Hepatocyte (in vitro differentiated cells): ENCODE data around the gene ZFHX3. TPM values are rescaled to one million over a fixed set of nuclear protein-coding genes. Genes with fewer than 3 reads are reported as not detected.

Source experiments
- DNase-seq: peaks from one replicate; pipeline ENCODE4 v3.0.0-alpha.2; 2016; ENCODE audit warnings: low spot score
- H2AFZ ChIP-seq: fragments of 200-600 bp; sonication (generic); 2 replicates; pipeline ENCODE4 v1.6.0; 2016; ENCODE audit warnings: antibody characterized with exemption, mild to moderate bottlenecking
- H3K27ac ChIP-seq: fragments of 200-600 bp; sonication (generic); 2 replicates; pipeline ENCODE4 v1.5.1; 2016; ENCODE audit warnings: mild to moderate bottlenecking
- H3K27me3 ChIP-seq: fragments of 200-600 bp; sonication (generic); 2 replicates; pipeline ENCODE4 v1.6.1; 2016
- H3K36me3 ChIP-seq: fragments of 200-600 bp; sonication (generic); replicated peaks from 2 replicates; pipeline ENCODE4 v1.5.1; 2016; ENCODE audit warnings: low read depth; ENCODE audit not compliant: insufficient read depth
- H3K4me1 ChIP-seq: fragments of 200-600 bp; sonication (generic); 2 replicates; pipeline ENCODE4 v1.5.1; 2016; ENCODE audit warnings: mild to moderate bottlenecking, moderate library complexity; ENCODE audit not compliant: insufficient read depth
- H3K4me2 ChIP-seq: fragments of 200-600 bp; sonication (generic); 2 replicates; pipeline ENCODE4 v1.6.0; 2016
- H3K4me3 ChIP-seq: fragments of 200-600 bp; sonication (generic); 2 replicates; pipeline ENCODE4 v1.5.1; 2016; ENCODE audit warnings: mild to moderate bottlenecking
- H3K79me2 ChIP-seq: fragments of 200-600 bp; sonication (generic); 2 replicates; pipeline ENCODE4 v1.6.0; 2017; ENCODE audit warnings: mild to moderate bottlenecking
- H3K9me2 ChIP-seq: fragments of 200-600 bp; sonication (generic); replicated peaks from 2 replicates; pipeline ENCODE4 v1.6.0; 2017; ENCODE audit warnings: mild to moderate bottlenecking; ENCODE audit not compliant: insufficient read depth
- H3K9me3 ChIP-seq: fragments of 200-600 bp; sonication (generic); 2 replicates; pipeline ENCODE4 v1.5.1; 2016; ENCODE audit warnings: low read depth, mild to moderate bottlenecking
- H4K20me1 ChIP-seq: fragments of 200-600 bp; sonication (generic); 2 replicates; pipeline ENCODE4 v1.6.0; 2016; ENCODE audit warnings: mild to moderate bottlenecking; ENCODE audit not compliant: insufficient read depth, poor library complexity, severe bottlenecking
- CTCF ChIP-seq: fragments of 200-600 bp; sonication (generic); IDR thresholded peaks from 2 replicates; pipeline ENCODE4 v1.5.1; 2016; ENCODE audit warnings: antibody characterized with exemption, mild to moderate bottlenecking; ENCODE audit not compliant: poor library complexity
- EZH2 ChIP-seq: fragments of 200-600 bp; sonication (generic); IDR thresholded peaks from 2 replicates; pipeline ENCODE4 v1.6.1; 2016; ENCODE audit warnings: antibody characterized with exemption, mild to moderate bottlenecking, borderline replicate concordance
- EZH2phosphoT487 ChIP-seq: fragments of 200-600 bp; sonication (generic); IDR thresholded peaks from one replicate; pipeline ENCODE4 v1.6.1; 2018; ENCODE audit warnings: antibody characterized with exemption, mild to moderate bottlenecking, low read depth, moderate library complexity; ENCODE audit not compliant: unreplicated experiment, severe bottlenecking
- WGBS: methylation state at CpG from one replicate; pipeline ENCODE4 v1.1.6; 2016; ENCODE audit warnings: low lambda C conversion rate; ENCODE audit errors: missing lambda C conversion rate; 5-methylcytosine and 5-hydroxymethylcytosine counted together
- polyA plus RNA-seq: library from polyadenylated mRNA; unstranded; fragments of >200 nt; fragmentation: Nextera tagmentation; extraction: Ambion mirVana; gene quantifications from 2 replicates; pipeline ENCODE4 v1.2.1, GENCODE V29; 2016
- total RNA-seq: library from RNA; depleted of rRNA; stranded (reverse); fragments of >200 nt; gene quantifications from 2 replicates; pipeline ENCODE4 v1.2.3, GENCODE V29; 2014

The ZFHX3 gene
- total and polyA plus RNA-seq, 2 experiments from 2014 or later = 6.4 to 11.6 TPM

GRCh38 chr16:72835086-72835485 lies 212.8 kb downstream of the ZFHX3 start:
- H3K9me3 ChIP-seq = no peaks in the 10 kb centered on the region
- H3K27me3 ChIP-seq = no peaks in the 10 kb centered on the region
- H3K9me2 ChIP-seq = no peaks in the 10 kb centered on the region
- no peak for DNase-seq
- peaks cover 26% of the 10 kb centered on the region for H3K79me2 ChIP-seq
- TF ChIP-seq EZH2 (no peak), CTCF (no peak), EZH2phosphoT487 (no peak)
- H4K20me1 ChIP-seq = no peaks in the 10 kb centered on the region
- H3K4me3 ChIP-seq = no peak overlapping the region
- H3K4me1 ChIP-seq = peaks cover 8% of the 10 kb centered on the region
- 89% methylated on average over 7 of the region's 7 CpGs for WGBS
- no peaks in the 10 kb centered on the region for H3K36me3 ChIP-seq
- no peak overlapping the region for H2AFZ ChIP-seq
- H3K27ac ChIP-seq = no peak overlapping the region
- no peak overlapping the region for H3K4me2 ChIP-seq

GRCh38 chr16:72834499-72834898 lies 213.4 kb downstream of the ZFHX3 start:
- 95% methylated on average over 9 of the region's 9 CpGs for WGBS
- no peak for TF ChIP-seq CTCF
- TF ChIP-seq EZH2phosphoT487 = no peak

GRCh38 chr16:72833969-72834368 lies 214.0 kb downstream of the ZFHX3 start:
- DNase-seq = no peak

More at GRCh38 chr16:72834499-72834898, 213.4 kb downstream of the ZFHX3 start:
- Histone ChIP-seq H3K4me2 (no peak overlapping the region), H3K79me2 (peaks cover 21% of the 10 kb centered on the region), H3K27ac (no peak overlapping the region), H3K36me3 (no peaks in the 10 kb centered on the region), H4K20me1 (no peaks in the 10 kb centered on the region), H3K9me2 (no peaks in the 10 kb centered on the region), H3K4me1 (peaks cover 8% of the 10 kb centered on the region), H3K9me3 (no peaks in the 10 kb centered on the region), H3K27me3 (no peaks in the 10 kb centered on the region), H3K4me3 (no peak overlapping the region), H2AFZ (no peak overlapping the region)
- DNase-seq = no peak

More at GRCh38 chr16:72833969-72834368, 214.0 kb downstream of the ZFHX3 start:
- no peak overlapping the region for H2AFZ ChIP-seq
- WGBS = 94% methylated on average over 2 of the region's 2 CpGs
- TF ChIP-seq EZH2 (no peak), CTCF (no peak), EZH2phosphoT487 (no peak)
- no peak overlapping the region for H3K4me3 ChIP-seq
- no peak overlapping the region for H3K4me2 ChIP-seq
- H3K79me2 ChIP-seq = peaks cover 15% of the 10 kb centered on the region
- H4K20me1 ChIP-seq = no peaks in the 10 kb centered on the region
- H3K9me3 ChIP-seq = no peaks in the 10 kb centered on the region
- H3K4me1 ChIP-seq = peaks cover 8% of the 10 kb centered on the region
- H3K27ac ChIP-seq = no peak overlapping the region
- H3K9me2 ChIP-seq = no peaks in the 10 kb centered on the region
- H3K27me3 ChIP-seq = no peaks in the 10 kb centered on the region
- no peaks in the 10 kb centered on the region for H3K36me3 ChIP-seq
